OCI-M2 (cell line): ENCODE data around the gene COL4A3.
"Not testable (repeated sequence)": the region's sequence is repeated elsewhere in the genome, so short reads cannot be mapped to it uniquely, and the experiment has no call there.

ENCODE experiments used
- DNase-seq: peaks from one replicate; lab custom pipeline; 2025; ENCODE audit not compliant: unreplicated experiment; lab: John Stamatoyannopoulos, UW

Gene COL4A3

GRCh38 chr2:227205701-227206100, 41.3 kb downstream of the COL4A3 start:
- no peak for DNase-seq

- DNase-seq = no peak
These were observed 42.0 kb downstream of the COL4A3 start for GRCh38 chr2:227206406-227206805.

- no peak for DNase-seq
These were observed 43.1 kb downstream of the COL4A3 start for GRCh38 chr2:227207573-227207972.

GRCh38 chr2:227214622-227215041, 50.2 kb downstream of the COL4A3 start:
- DNase-seq = no peak

- DNase-seq = no peak
These were observed 55.1 kb downstream of the COL4A3 start for GRCh38 chr2:227219312-227220105.

GRCh38 chr2:227221120-227221519, 56.7 kb downstream of the COL4A3 start:
- DNase-seq = no peak

GRCh38 chr2:227222292-227222691, 57.9 kb downstream of the COL4A3 start:
- no peak for DNase-seq

GRCh38 chr2:227225641-227226040, 61.2 kb downstream of the COL4A3 start:
- not testable (repeated sequence) for DNase-seq

GRCh38 chr2:227228061-227228667, 63.7 kb downstream of the COL4A3 start:
- no peak for DNase-seq

- DNase-seq = no peak
These were observed 65.7 kb downstream of the COL4A3 start for GRCh38 chr2:227230151-227230550.

- DNase-seq = no peak
These were observed 70.0 kb downstream of the COL4A3 start for GRCh38 chr2:227234429-227234828.

GRCh38 chr2:227237786-227238185, 73.4 kb downstream of the COL4A3 start:
- DNase-seq = no peak

GRCh38 chr2:227238238-227239237, 74.1 kb downstream of the COL4A3 start:
- no peak for DNase-seq

GRCh38 chr2:227241005-227241404, 76.6 kb downstream of the COL4A3 start:
- DNase-seq = no peak

- no peak for DNase-seq
These were observed 84.5 kb downstream of the COL4A3 start for GRCh38 chr2:227248876-227249275.

- no peak for DNase-seq
These were observed 88.4 kb downstream of the COL4A3 start for GRCh38 chr2:227252831-227253230.

GRCh38 chr2:227256605-227257004, 92.2 kb downstream of the COL4A3 start:
- DNase-seq = no peak

GRCh38 chr2:227257820-227258219, 93.4 kb downstream of the COL4A3 start:
- DNase-seq = no peak

- no peak for DNase-seq
These were observed 95.6 kb downstream of the COL4A3 start for GRCh38 chr2:227260041-227260440.

- no peak for DNase-seq
These were observed 103.1 kb downstream of the COL4A3 start for GRCh38 chr2:227267410-227268115.

GRCh38 chr2:227280895-227281294, 116.5 kb downstream of the COL4A3 start:
- no peak for DNase-seq
